Cortex of kidney (tissue), 1 donor: ENCODE data around the gene UBASH3B.

Experiments used
- DNase-seq: peaks from one replicate; lab custom pipeline; 2025; lab: John Stamatoyannopoulos, UW

The UBASH3B gene

GRCh38 chr11:122647736-122648275 lies 7.7 kb upstream of the UBASH3B start:
- DNase-seq = no peak

GRCh38 chr11:122649116-122649515 lies 6.4 kb upstream of the UBASH3B start:
- DNase-seq = no peak

GRCh38 chr11:122650619-122651018 lies 4.9 kb upstream of the UBASH3B start:
- DNase-seq = no peak

GRCh38 chr11:122652495-122652894 lies 3.0 kb upstream of the UBASH3B start:
- DNase-seq = no peak

GRCh38 chr11:122653916-122654585 lies 1.5 kb upstream of the UBASH3B start:
- no peak for DNase-seq

- no peak for DNase-seq
These were observed 630 bp downstream of the UBASH3B start for GRCh38 chr11:122656073-122656630.

GRCh38 chr11:122656631-122657101 lies 1.1 kb downstream of the UBASH3B start:
- no peak for DNase-seq

GRCh38 chr11:122659676-122660554 lies 4.4 kb downstream of the UBASH3B start:
- no peak for DNase-seq

GRCh38 chr11:122661182-122661945 lies 5.8 kb downstream of the UBASH3B start:
- no peak for DNase-seq

- no peak for DNase-seq
These were observed 7.7 kb downstream of the UBASH3B start for GRCh38 chr11:122663056-122663740.

GRCh38 chr11:122663764-122664163 lies 8.2 kb downstream of the UBASH3B start:
- no peak for DNase-seq

- DNase-seq = no peak
These were observed 8.7 kb downstream of the UBASH3B start for GRCh38 chr11:122664188-122664587.

- no peak for DNase-seq
These were observed 10.3 kb downstream of the UBASH3B start for GRCh38 chr11:122665861-122666260.

GRCh38 chr11:122666743-122667142 lies 11.2 kb downstream of the UBASH3B start:
- DNase-seq = no peak

- no peak for DNase-seq
These were observed 13.1 kb downstream of the UBASH3B start for GRCh38 chr11:122668562-122669090.

GRCh38 chr11:122670131-122670530 lies 14.6 kb downstream of the UBASH3B start:
- no peak for DNase-seq

GRCh38 chr11:122671400-122671891 lies 15.9 kb downstream of the UBASH3B start:
- no peak for DNase-seq

GRCh38 chr11:122672892-122673291 lies 17.4 kb downstream of the UBASH3B start:
- no peak for DNase-seq

GRCh38 chr11:122673701-122674100 lies 18.2 kb downstream of the UBASH3B start:
- no peak for DNase-seq

- DNase-seq = no peak
These were observed 21.1 kb downstream of the UBASH3B start for GRCh38 chr11:122676638-122677037.

GRCh38 chr11:122677256-122677655 lies 21.7 kb downstream of the UBASH3B start:
- no peak for DNase-seq
